Osteocyte (in vitro differentiated cells): ENCODE data around the gene MYOC. TPM values are rescaled to one million over a fixed set of nuclear protein-coding genes. Genes with fewer than 3 reads are reported as not detected.

ENCODE experiments used
- DNase-seq: peaks from one replicate; pipeline ENCODE4 v3.0.0; 2021; ENCODE audit warnings: mixed read lengths; ENCODE audit not compliant: unreplicated experiment; ENCODE audit errors: extremely low spot score
- H3K27ac Mint-ChIP-seq: one replicate; pipeline ENCODE4 v1.8.0; 2021; ENCODE audit warnings: mild to moderate bottlenecking, mixed read lengths; ENCODE audit not compliant: unreplicated experiment
- H3K27me3 Mint-ChIP-seq: one replicate; pipeline ENCODE4 v1.8.0; 2021; ENCODE audit warnings: mixed read lengths; ENCODE audit not compliant: unreplicated experiment
- H3K36me3 Mint-ChIP-seq: one replicate; pipeline ENCODE4 v1.8.0; 2021; ENCODE audit warnings: mixed read lengths; ENCODE audit not compliant: unreplicated experiment
- H3K4me1 Mint-ChIP-seq: one replicate; pipeline ENCODE4 v1.8.0; 2021; ENCODE audit warnings: mixed read lengths; ENCODE audit not compliant: unreplicated experiment
- H3K4me3 Mint-ChIP-seq: one replicate; pipeline ENCODE4 v1.8.0; 2021; ENCODE audit warnings: mild to moderate bottlenecking, moderate library complexity, mixed read lengths; ENCODE audit not compliant: unreplicated experiment
- H3K9me3 Mint-ChIP-seq: one replicate; pipeline ENCODE4 v1.8.0; 2021; ENCODE audit warnings: mixed read lengths; ENCODE audit not compliant: unreplicated experiment
- CTCF ChIP-seq: fragments of 200-600 bp; sonication (generic); IDR thresholded peaks from 2 replicates; pipeline ENCODE4 v1.5.0; 2021; ENCODE audit warnings: antibody characterized with exemption, mild to moderate bottlenecking, moderate library complexity
- total RNA-seq: library from RNA; stranded (reverse); gene quantifications from 2 replicates; pipeline ENCODE4 v1.2.1, GENCODE V29; 2021

The MYOC gene
- total RNA-seq, 1 donor from 2014 or later = not detected

GRCh38 chr1:171676823-171677222 lies 24.3 kb upstream of the MYOC start:
- no peak for TF ChIP-seq CTCF
- no peak overlapping the region for H3K27ac Mint-ChIP-seq
- no peaks in the 10 kb centered on the region for H3K9me3 Mint-ChIP-seq
- no peak overlapping the region for H3K4me3 Mint-ChIP-seq
- H3K4me1 Mint-ChIP-seq = no peaks in the 10 kb centered on the region
- H3K36me3 Mint-ChIP-seq = no peaks in the 10 kb centered on the region
- peaks cover 42% of the 10 kb centered on the region for H3K27me3 Mint-ChIP-seq
- no peak for DNase-seq

- Mint-ChIP-seq H3K9me3 (no peaks in the 10 kb centered on the region), H3K27ac (no peak overlapping the region), H3K27me3 (peaks cover 45% of the 10 kb centered on the region), H3K36me3 (no peaks in the 10 kb centered on the region), H3K4me1 (no peaks in the 10 kb centered on the region), H3K4me3 (no peak overlapping the region)
- no peak for TF ChIP-seq CTCF
- no peak for DNase-seq
Measured at GRCh38 chr1:171674431-171675405, 22.2 kb upstream of the MYOC start.

GRCh38 chr1:171670739-171671138 lies 18.3 kb upstream of the MYOC start:
- H3K4me3 Mint-ChIP-seq = no peak overlapping the region
- DNase-seq = no peak

GRCh38 chr1:171668372-171668771 lies 15.9 kb upstream of the MYOC start:
- DNase-seq = no peak
- Mint-ChIP-seq H3K4me1 (no peaks in the 10 kb centered on the region), H3K4me3 (no peak overlapping the region), H3K27me3 (peaks cover 25% of the 10 kb centered on the region), H3K9me3 (no peaks in the 10 kb centered on the region), H3K36me3 (no peaks in the 10 kb centered on the region), H3K27ac (no peak overlapping the region)
- no peak for TF ChIP-seq CTCF

More at GRCh38 chr1:171670739-171671138, 18.3 kb upstream of the MYOC start:
- peaks cover 36% of the 10 kb centered on the region for H3K27me3 Mint-ChIP-seq
- H3K27ac Mint-ChIP-seq = no peak overlapping the region
- no peaks in the 10 kb centered on the region for H3K4me1 Mint-ChIP-seq
- no peaks in the 10 kb centered on the region for H3K36me3 Mint-ChIP-seq
- H3K9me3 Mint-ChIP-seq = no peaks in the 10 kb centered on the region
- no peak for TF ChIP-seq CTCF

- no peak for DNase-seq
- TF ChIP-seq CTCF = no peak
Measured at GRCh38 chr1:171666114-171666769, 13.8 kb upstream of the MYOC start.

More at GRCh38 chr1:171666114-171666769, 13.8 kb upstream of the MYOC start:
- Mint-ChIP-seq H3K36me3 (no peaks in the 10 kb centered on the region), H3K27ac (no peak overlapping the region), H3K27me3 (peaks cover 17% of the 10 kb centered on the region), H3K4me1 (no peaks in the 10 kb centered on the region), H3K4me3 (no peak overlapping the region), H3K9me3 (no peaks in the 10 kb centered on the region)
